Measurements from ENCODE around the gene SOX1.

DNA sequence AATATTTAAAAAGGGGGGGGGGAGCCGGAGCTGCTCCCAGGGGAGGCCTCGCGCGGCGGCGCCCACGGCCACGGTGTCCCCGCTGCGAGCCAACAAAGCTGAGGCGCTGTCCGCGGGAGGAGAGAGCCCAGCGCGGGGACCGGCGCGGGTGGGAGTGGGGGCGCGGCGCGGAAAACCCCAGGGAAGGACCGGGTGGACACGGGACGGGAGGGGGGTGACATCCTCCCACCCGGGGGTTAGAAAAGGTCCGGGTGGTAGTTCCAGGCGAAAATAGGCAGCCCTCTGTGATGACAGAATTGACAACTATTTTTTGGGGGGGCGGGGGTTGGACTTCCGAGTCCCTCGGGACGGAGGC is 11.1 kb upstream of the SOX1 start:
- TF ChIP-seq, protein P1, sequence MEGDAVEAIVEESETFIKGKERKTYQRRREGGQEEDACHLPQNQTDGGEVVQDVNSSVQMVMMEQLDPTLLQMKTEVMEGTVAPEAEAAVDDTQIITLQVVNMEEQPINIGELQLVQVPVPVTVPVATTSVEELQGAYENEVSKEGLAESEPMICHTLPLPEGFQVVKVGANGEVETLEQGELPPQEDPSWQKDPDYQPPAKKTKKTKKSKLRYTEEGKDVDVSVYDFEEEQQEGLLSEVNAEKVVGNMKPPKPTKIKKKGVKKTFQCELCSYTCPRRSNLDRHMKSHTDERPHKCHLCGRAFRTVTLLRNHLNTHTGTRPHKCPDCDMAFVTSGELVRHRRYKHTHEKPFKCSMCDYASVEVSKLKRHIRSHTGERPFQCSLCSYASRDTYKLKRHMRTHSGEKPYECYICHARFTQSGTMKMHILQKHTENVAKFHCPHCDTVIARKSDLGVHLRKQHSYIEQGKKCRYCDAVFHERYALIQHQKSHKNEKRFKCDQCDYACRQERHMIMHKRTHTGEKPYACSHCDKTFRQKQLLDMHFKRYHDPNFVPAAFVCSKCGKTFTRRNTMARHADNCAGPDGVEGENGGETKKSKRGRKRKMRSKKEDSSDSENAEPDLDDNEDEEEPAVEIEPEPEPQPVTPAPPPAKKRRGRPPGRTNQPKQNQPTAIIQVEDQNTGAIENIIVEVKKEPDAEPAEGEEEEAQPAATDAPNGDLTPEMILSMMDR (IDR thresholded peaks at IDR 0.05) = no peak
- TF ChIP-seq POLR2A (IDR thresholded peaks at IDR 0.05) = no peak
- TF ChIP-seq POLR2AphosphoS5 (IDR thresholded peaks at IDR 0.05) = no peak
